ENCODE measurements around the gene ANGEL2.
A peak's percentile ranks its signal among the peaks of the same experiment; 100 is the strongest.
"Not testable (repeated sequence)": the region's sequence is repeated elsewhere in the genome, so short reads cannot be mapped to it uniquely, and the experiment has no call there.

Gene ANGEL2, protein sequence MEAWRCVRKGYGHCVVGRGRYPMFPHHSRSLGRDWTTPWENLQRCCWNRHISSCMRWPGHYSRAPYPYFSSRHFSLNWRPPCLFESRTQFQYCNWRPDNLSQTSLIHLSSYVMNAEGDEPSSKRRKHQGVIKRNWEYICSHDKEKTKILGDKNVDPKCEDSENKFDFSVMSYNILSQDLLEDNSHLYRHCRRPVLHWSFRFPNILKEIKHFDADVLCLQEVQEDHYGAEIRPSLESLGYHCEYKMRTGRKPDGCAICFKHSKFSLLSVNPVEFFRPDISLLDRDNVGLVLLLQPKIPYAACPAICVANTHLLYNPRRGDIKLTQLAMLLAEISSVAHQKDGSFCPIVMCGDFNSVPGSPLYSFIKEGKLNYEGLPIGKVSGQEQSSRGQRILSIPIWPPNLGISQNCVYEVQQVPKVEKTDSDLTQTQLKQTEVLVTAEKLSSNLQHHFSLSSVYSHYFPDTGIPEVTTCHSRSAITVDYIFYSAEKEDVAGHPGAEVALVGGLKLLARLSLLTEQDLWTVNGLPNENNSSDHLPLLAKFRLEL

DNA sequence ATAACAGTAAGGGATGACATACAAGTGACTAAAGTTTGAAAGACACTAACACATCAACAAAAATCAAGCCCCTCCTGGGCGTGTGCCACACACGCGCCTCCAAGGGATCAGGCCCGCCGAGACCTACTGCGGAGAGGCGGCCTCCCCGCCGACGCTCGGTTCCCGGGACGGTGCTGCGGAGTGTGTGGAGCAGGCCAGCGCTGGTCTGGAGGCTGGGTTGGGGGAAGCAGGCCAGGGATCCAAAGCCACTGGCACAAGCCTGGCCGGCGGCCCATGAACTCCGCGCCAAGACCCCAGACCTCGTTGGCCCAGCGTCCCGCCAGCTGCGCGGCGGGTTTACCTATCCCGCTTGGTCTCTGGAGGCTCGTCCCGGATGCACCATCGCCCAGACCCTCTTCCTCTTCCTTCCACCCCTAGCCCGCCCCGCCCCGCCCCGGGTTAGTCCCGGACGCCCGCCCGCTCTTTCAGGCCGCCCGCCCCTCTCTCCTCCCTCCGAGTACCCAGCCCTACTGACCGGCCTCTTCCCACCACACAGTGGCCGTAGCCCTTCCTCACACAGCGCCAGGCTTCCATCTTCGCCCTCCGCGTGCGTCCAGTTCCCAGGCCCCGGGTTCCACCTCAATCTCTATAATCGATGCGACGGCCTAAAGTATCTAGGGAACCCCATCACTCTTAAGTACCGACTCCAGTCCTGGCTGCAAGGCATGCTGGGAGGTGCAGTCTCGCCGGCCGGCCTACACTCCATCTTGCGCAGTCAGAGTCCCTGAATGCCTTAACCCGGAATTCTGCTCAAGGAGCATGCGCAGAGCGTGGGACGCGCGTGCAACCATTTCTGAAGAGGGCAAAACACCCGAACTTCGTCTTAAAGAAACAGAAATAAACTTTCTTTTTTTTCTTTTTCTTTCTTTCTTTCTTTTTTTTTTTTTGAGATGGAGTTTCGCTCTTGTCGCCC is at the start of gene ANGEL2:
ANGEL2 (minus strand) TSS at position 769 of the 952 bp plus-strand sequence; CDS start at position 573, 196 bp downstream.
- peak; percentile 97 for DNase-seq

DNA sequence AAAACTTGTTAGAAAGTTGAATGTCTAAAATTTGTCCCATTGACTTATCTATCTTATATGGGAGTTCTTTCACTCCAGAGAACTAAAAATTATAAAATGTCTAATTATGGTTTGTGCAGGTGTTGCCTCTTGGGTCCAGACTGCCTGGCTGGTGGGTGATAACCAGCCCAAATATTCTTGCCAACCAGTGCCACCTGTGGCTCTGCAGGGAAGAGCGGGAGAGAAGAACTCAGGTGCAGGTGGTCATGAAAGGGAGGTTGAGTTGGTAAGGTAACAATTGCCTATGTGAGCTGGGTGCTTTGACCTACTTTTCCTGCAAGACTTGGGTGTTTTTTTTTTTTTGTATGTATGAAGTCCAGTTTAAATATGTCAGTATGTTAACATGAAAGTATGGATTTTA is 45.6 kb upstream of the ANGEL2 start:
- DNase-seq: no peak

DNA sequence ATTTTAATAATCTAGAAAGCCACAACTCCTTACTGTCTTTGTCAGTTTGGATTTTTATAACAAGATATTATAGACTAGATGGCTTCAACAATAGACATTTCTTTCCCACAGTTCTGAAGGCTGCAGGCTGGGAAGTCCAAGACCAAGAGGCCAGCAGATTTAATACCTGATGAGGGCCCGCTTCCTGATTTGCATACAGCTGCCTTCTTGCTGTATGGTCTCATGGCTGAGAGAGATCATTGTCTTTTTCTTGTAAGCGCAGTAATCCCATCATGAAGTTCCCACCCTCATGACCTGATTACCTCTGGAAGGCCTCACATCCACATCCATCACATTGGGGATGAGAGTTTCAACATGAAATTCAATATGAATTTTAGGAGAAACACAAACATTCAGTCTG is 45.2 kb upstream of the ANGEL2 start:
- no peak for DNase-seq

DNA sequence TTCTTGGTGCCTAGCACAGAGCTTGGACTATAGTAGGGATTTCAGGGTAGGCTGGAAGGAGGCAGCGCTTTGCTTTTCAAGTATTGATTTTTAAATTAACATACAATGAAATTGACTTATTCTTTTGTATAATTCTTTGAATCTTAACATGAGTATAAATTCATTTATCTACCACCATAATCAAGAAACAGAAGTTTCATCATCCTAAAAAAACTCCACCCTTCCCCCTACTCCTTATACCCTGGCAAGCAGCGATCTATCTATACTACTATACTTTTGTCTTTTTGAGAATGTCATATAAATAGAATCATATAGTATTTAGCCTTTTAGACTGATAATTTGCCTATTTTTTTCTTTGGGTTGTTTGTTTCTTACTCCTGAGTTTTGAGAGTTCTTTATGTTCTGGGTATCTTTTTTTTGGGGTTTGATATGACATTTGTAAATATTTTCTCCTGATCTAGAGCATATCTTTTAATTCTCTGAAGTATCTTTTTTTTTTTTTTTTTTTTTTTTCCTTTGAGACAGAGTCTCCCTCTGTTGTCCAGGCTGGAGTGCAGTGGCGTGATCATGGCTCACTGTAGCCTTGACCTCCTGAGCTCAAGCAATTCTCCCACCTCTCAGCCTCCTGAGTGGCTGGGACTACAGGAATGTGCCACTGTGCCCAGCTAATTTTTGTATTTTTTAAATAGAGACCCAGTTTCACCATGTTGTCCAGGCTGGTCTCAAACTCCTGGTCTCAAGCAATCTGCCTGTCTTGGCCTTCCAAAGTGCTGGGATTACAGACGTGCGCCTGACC is 41.8 kb upstream of the ANGEL2 start:
- DNase-seq: no peak

DNA sequence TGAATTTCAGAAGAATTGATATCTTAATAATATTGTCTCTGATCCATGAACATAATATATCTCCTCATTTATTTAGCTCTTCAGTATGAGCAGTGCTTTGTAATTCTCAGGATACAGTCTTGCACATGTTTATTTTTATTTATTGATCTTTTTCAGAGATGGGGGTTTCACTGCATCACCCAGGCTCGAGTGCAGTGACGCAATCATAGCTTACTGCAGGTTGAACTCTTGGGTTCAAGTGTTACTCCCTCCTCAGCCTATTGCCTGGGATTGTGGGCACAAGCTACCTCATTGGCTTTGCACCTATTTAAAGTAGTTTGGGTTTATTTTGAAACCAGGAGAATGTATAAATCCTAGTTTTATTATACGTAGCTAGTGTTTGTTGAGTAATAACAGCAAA is 40.1 kb upstream of the ANGEL2 start:
- DNase-seq: no peak

DNA sequence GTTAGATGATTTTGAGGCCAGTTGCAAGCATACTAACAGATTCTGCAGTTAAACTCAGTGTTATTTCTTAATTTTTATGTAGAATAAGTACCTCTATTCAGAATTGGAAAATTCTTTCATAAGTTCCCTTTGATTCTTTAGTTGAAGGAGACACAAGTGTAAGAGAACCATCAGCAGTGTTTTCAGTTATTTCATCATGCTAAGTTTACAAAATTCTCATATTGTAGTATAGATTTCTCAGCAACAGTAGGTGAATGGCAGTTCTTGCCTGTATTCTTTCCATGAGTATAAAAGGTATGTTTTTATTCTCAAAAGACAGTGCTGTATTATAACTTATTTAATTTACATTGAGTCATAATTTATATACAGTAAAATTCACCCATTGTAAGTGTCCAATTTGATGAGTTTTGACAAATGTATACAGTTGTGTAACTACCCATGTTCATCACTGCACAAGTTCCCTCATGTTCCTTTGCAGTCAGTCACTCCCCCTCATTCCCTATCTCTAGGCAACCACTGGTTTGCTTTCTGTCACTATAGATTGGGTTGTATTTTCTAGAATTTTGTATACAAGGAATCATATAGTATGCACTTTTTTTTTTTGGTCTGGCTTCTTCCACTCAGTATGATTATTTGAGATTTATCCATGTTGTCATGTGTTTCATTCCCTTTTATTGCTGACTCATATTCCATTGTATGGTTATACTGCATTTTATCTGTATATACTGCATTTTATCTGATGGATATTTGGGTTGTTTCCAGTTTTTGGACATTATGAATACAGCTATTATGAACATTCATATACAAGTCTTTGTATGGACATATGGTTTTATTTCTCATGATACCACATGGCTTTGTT is 39.3 kb upstream of the ANGEL2 start:
- no peak for DNase-seq

DNA sequence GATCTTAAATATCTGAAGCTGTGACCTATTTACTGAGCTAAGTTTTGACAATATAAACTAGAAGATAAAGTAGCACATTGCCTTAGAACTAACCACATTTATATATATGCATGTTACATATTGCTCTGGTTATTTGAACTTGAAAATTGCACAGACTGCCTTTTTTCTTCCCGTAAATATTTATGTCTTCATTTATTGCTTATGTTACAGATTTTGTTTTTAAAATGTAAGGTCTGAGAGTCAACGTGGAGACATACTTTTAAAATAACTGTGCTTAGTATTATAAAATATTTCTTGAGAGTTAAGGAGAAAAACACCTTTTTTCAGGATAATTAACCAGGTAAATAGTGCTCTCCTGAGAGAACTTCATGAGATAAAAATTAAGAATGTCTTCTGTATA is 38.5 kb upstream of the ANGEL2 start:
- no peak for DNase-seq

DNA sequence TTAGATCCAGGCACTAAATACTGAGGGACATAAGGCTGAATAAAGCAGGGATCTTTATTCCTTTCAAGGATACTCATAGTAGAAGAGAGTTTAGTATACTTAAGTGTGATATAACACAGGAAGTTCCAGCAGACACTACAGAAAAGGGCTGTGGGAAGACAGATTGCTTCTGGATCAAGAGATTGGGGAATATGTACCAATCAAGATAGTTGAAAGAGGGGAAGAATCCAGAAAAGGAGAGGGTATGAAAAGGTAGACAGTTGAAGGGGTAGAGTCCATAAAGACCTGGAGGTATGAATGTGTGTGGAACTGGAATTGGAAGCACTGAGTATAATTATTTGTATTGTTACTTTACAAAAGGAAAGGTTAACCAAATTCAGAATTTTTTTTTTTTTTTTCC is 37.8 kb upstream of the ANGEL2 start:
- no peak for DNase-seq

DNA sequence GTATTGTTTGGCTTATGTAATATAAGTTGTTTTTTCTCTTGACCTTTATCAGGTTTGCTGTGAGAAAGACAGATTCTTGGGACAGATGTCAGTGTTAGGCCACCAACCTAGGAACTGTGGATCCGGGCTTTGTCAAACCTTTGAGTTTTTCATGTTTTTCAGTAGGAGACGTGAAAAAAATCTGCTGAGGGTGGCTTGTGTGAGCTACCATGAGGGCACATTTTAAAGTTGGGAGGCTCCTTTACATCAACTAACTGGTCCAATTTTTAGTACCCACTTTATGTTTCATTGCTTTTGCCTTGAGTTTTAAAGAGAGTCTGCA is 36.2 kb upstream of the ANGEL2 start:
- DNase-seq: no peak

DNA sequence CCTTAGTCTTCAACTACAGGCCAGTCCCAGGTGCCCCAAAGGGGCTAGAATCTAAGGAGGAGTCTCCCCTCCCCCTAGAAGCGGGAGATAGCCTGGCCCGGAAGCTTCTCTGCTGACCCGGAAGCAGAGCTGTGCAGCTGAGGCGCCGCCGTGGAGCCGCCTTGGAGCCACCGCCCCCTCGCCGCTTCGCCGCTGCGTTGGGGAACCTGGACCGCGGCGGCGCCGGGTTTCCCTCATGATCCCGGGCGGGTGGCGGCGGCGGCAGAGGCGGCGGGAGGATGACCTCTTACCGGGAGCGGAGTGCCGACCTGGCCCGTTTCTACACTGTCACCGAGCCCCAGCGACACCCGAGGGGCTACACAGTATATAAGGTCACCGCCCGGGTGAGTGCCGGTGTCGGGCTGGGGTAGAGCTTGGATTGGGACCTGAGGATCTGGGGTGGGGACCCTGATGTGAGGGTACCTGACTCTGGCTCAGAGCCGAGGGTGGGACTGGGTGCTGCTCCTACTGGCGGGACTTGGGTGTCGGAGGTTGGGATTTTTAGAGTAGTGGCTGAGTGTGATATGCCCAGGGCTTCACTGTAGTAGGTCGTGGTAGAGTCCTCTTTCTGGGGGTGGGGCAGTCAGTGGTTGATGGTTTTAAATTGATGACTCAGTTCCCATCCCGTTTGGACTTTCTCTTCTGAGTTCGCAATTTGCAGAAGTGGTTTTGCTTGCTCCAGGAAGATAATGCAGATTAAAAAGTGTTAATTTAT is 35.6 kb upstream of the ANGEL2 start, which contains the start of gene RPS6KC1:
RPS6KC1 (plus strand) TSS at position 115 of the 754 bp plus-strand sequence; CDS start at position 279, 164 bp downstream.
- DNase-seq: peak; percentile 88

DNA sequence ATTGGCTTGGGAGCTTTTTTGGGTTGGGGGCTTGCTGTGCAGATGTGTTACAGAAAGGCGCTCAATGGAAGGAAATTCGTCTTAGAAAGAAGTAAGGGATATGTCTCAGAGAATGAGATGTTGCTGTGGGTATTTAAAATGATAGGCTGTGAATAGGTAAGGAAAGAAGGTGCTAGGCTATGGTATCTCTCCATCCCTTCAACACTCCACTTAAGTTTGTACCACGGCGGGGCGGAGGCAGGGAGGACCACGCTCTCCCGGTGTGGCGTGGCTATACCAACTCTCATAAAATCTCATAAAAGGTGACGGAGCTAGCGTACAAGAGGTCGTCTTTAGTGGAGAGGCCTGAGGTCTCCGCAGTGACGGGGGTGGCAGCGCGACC is 35.1 kb upstream of the ANGEL2 start:
- DNase-seq: no peak

DNA sequence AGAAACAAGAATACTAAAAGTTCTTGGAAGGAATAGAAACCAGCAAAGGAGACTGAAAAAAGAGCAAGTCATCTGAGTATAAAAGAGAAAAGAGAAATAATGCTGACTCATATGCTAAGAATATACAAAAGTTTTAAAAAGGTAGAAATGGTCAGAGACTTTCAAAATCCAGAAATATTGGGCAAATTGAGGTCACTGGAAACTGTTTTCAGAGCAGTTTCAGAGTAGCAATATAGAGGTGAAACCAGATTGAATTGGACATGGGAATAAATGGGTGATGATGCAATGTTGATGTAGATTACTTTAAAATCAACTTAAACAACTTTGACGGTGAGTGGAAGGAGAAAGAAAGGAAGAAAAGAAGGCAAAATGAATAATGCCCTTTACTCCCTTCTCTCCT is 33.6 kb upstream of the ANGEL2 start:
- no peak for DNase-seq

DNA sequence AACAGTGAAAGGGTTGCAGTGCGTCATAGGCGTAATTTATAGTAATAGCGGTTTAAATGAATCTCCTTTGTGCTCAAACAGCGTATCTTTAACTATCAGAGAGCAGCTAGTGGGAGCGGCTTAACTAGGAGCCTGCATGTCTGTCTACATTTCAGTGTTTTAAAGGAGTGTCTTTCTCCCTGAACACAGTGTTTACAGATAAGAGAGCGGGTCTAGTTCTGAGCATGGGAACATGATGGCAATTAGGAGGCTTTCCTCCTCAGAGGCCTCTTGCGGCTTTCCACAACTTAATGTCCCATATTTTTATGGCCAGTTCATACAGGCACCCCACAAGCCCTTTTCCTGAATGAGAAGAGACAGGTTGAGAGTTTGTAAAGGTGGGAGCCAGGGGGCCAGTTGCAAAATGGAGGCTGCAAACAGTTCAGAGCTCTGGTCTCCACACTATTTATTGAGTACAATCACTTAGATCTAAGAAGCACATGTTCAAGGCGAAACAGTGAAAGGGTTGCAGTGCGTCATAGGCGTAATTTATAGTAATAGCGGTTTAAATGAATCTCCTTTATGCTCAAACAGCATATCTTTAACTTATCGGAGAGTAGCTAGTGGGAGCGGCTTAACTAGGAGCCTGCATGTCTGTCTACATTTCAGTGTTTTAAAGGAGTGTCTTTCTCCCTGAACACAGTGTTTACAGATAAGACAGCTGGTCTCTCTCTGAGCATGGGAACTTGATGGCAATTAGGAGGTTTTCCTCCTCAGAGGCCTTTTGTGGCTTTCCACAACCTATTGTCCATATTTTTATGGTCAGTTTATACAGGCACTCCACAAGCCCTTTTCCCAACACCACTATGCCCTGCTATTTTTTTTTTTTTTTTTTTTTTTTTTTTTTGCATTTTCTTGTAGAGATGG is 29.9 kb upstream of the ANGEL2 start:
- not testable (repeated sequence) for DNase-seq

DNA sequence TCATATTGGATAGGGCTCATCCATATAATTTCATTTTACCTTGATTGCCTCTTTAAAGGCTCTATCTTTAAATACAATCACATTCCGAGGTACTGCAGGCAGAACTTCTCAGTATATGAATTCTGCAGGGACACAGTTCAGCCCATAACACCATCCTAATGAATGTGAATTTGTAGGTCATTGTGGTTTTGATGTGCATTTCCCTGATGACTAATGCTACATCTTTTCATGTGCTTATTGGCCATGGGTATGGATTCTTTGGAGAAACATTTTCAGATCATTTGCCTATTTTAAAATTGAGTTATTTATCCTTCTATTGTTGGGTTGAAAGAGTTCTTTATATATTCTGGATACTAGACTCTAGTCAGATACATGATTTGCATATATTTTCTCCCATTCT is 25.8 kb upstream of the ANGEL2 start:
- DNase-seq: no peak

DNA sequence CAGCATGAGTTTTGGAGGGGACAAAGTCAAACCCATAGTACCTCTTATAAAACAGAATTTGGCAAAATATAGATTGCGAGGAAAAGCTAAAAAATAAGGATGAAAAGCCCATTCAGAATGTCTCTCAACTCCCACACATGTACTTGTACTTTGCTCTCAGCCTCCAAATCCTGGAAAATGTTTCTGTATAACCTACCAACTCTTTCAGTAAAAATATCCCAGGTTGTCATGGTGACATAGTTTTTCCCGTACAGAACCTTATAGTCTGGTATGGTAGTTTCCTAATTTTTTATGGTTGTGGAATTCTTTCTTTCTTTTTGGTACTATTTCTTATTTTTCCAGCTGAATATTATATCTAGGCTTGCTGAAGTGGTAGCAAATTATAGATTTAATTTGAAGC is 19.9 kb upstream of the ANGEL2 start:
- no peak for DNase-seq

DNA sequence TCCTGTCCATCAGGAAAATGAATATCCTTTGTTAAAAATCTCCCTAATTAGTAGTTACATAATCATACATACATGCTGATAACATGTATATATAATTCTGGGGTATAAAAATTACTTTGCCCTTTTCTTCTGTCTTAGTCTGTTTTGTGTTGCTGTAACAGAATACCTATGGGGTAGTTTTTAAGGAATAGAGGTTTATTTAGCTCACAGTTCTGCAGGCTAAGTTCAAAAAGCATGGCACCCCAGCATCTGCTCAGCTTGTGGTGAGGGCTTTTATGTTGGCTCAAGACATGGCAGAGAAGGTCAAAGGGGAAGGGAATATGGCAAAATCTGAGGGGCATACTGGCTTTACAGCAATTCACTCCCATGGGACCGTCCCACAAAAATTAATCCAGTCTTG is 19.0 kb upstream of the ANGEL2 start:
- no peak for DNase-seq

DNA sequence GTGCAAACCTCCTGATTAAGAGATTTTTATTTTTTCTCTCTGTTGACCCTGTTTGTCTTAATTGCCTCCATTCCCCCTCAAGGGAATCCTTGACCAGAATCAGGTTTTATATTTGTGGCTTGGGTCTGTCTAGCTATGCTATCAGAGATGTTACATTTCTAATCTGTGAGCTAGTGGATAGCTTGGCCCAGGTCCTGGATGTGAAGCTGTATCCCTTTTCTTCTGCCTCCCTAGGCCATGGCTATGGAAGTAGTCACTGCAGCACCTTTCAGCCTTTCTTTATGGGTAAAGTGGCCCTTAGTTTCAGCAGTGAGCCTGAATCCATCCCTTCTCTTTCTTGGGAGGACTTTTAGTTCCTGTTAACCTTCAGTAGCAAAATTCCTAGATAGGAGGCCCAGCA is 17.0 kb upstream of the ANGEL2 start:
- no peak for DNase-seq

DNA sequence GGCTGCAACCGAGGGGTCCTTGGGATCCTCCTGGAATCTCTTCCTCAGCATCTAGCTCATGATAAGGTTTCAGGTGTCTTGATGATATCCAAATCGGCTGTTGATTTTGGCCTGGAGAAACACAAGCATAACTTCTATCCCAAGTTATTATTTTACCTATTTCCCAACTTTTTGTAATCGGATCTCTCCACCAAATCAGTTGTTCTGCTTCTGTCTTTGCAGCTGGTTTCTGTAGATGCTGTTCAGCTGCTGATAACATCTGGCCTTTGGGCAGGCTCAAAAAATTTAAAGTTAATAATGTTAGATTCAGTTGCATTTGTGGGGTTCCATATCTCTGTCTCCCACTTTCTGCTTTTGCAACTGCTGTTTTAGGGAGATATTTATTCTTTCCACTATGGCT is 11.4 kb upstream of the ANGEL2 start:
- not testable (repeated sequence) for DNase-seq

DNA sequence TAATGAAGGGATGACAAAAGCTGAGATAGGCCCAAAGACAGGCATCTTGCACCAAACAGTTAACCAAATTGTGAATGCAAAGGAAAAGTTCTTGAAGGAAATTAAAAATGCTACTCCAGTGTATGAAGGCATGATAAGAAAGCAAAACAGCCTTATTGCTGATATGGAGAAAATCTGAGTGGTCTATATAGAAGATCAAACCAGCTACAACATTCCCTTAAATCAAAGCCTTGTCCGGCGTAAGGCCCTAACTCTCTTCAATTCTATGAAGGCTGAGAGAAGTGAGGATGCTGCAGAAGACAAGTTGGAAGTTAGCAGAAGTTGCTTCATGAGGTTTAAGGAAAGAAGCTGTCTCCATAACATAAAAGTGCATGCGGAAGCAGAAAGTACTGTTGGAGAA is 4.3 kb upstream of the ANGEL2 start:
- DNase-seq: no peak

DNA sequence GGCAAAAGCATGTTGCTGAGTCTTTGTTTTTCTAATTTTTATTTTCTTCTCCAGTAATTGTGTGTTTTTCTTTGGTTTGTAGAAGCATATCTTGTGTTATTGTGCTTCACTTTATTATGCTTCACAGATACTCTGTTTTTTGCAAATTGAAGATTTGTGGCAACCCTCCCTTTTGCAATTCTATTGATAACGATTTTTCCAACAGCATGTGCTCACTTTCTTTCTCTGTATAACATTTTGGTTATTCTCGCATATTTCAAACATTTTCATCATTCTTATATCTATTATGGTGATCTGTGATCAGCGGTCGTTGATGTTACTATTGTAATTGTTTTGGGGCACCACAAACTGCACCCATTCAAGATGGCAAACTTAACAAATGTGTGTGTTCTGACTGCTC is 3.8 kb upstream of the ANGEL2 start:
- DNase-seq: no peak
